CD4-positive, alpha-beta T cell (primary cell): ENCODE results near the gene DNAI2. TPM values are rescaled to one million over a fixed set of nuclear protein-coding genes. Genes with fewer than 3 reads are reported as not detected.

ENCODE experiments used
- ATAC-seq: fragments of 200-7000 bp; cut with Tn5 transposase; one replicate; pipeline ENCODE4 v1.10.0; 2022; ENCODE audit warnings: mild to moderate bottlenecking; ENCODE audit not compliant: poor library complexity
- CTCF ChIA-PET: fragments of 350-600 bp; sonication (Branson Sonifier 250); formaldehyde crosslinking; loops from one replicate; lab custom pipeline; 2021; ENCODE audit warnings: antibody characterized with exemption, inconsistent platforms; lab: Charles Lee
- POLR2A ChIA-PET: fragments of 350-600 bp; sonication (Branson Sonifier 250); formaldehyde crosslinking; loops from one replicate; lab custom pipeline; 2021; ENCODE audit warnings: antibody characterized with exemption, inconsistent platforms; lab: Charles Lee
- DNase-seq, 14 experiments: peaks; one replicate each; pipeline ENCODE4 v3.0.0-alpha.2; 2013 to 2020; ENCODE audit warnings: mixed read lengths in 2 of 14
- H3K27ac ChIP-seq, 2 donors: one replicate each; pipeline versions ENCODE4 v1.5.1 to v1.7.0; 2013; ENCODE audit warnings: low read length in 2 of 2, low read depth in 1 of 2, mild to moderate bottlenecking in 1 of 2
- H3K27me3 ChIP-seq, 2 experiments: 1 replicate in 1 of 2; 2 replicates in 1 of 2; pipeline versions ENCODE4 v1.6.1 to v1.7.0; 2013; ENCODE audit warnings: low read length in 2 of 2, control low read depth in 1 of 2, mild to moderate bottlenecking in 1 of 2, moderate library complexity in 1 of 2; ENCODE audit not compliant: insufficient read depth in 2 of 2, control insufficient read depth in 1 of 2
- H3K36me3 ChIP-seq: one replicate; pipeline ENCODE4 v1.6.1; 2013; ENCODE audit warnings: low read length, control low read depth; ENCODE audit not compliant: insufficient read depth
- H3K4me1 ChIP-seq: one replicate; pipeline ENCODE4 v1.6.1; 2013; ENCODE audit warnings: low read length, control low read depth; ENCODE audit not compliant: insufficient read depth
- H3K4me3 ChIP-seq: one replicate; pipeline ENCODE4 v1.5.1; 2013; ENCODE audit warnings: mild to moderate bottlenecking, low read length, moderate library complexity
- H3K9me3 ChIP-seq, 2 experiments: 1 replicate in 1 of 2; 2 replicates in 1 of 2; pipeline versions ENCODE4 v1.6.1 to v1.7.0; 2013; ENCODE audit warnings: low read length in 2 of 2, mild to moderate bottlenecking in 2 of 2, control low read depth in 1 of 2, moderate library complexity in 1 of 2; ENCODE audit not compliant: control insufficient read depth in 1 of 2, insufficient read depth in 1 of 2
- H3K27ac Mint-ChIP-seq: one replicate; pipeline ENCODE4 v1.8.0; 2020; ENCODE audit warnings: mixed read lengths
- H3K27me3 Mint-ChIP-seq: one replicate; pipeline ENCODE4 v1.8.0; 2021; ENCODE audit warnings: mixed read lengths
- H3K36me3 Mint-ChIP-seq: one replicate; pipeline ENCODE4 v1.8.0; 2021; ENCODE audit warnings: low read depth, mixed read lengths
- H3K4me1 Mint-ChIP-seq: one replicate; pipeline ENCODE4 v1.8.0; 2021; ENCODE audit warnings: low read depth, mixed read lengths
- H3K4me3 Mint-ChIP-seq: one replicate; pipeline ENCODE4 v1.8.0; 2020; ENCODE audit warnings: mild to moderate bottlenecking, mixed read lengths
- H3K9me3 Mint-ChIP-seq: one replicate; pipeline ENCODE4 v1.8.0; 2020; ENCODE audit warnings: mixed read lengths
- CTCF ChIP-seq: fragments of 200-600 bp; IDR thresholded peaks from one replicate; pipeline ENCODE4 v1.8.0; 2022; ENCODE audit warnings: antibody characterized with exemption, mild to moderate bottlenecking
- intact Hi-C, 2 experiments: fragments of 100-400 bp; cut with DNase I in 1 of 2; cut with micrococcal nuclease in 1 of 2; formaldehyde crosslinking; loops; one replicate each; pipeline versions ENCODE4 v1.15.1 to v1.9.0; 2023 to 2025; cut with DNase I, micrococcal nuclease
- total RNA-seq, 174 experiments: library from RNA in 2 of 174; stranded (reverse) in 2 of 174; gene quantifications; one replicate each; pipeline ENCODE4 v1.2.3 and lab custom pipeline; 2021 to 2026

Gene DNAI2
- total RNA-seq, 2 experiments from 2014 or later = 0.66 to 1.2 TPM

GRCh38 chr17:74244548-74244947, 29.5 kb upstream of the DNAI2 start:
- no peak for TF ChIP-seq CTCF
- no peak for ATAC-seq
- POLR2A ChIA-PET = no interaction called here
- Mint-ChIP-seq H3K4me3 (no peak overlapping the region), H3K9me3 (no peaks in the 10 kb centered on the region), H3K27me3 (no peaks in the 10 kb centered on the region), H3K4me1 (no peaks in the 10 kb centered on the region), H3K27ac (no peak overlapping the region), H3K36me3 (no peaks in the 10 kb centered on the region)
- CTCF ChIA-PET = no interaction called here
- intact Hi-C loops = no loop called here
- Histone ChIP-seq H3K27ac (no peak overlapping the region), H3K4me3 (no peak overlapping the region), H3K9me3 (no peaks in the 10 kb centered on the region), H3K4me1 (no peaks in the 10 kb centered on the region), H3K27me3 (no peaks in the 10 kb centered on the region), H3K36me3 (peaks cover 20% of the 10 kb centered on the region)
- DNase-seq = no peak

- no peak overlapping the region for H3K27ac Mint-ChIP-seq
- POLR2A ChIA-PET = no interaction called here
- DNase-seq = no peak
Measured at GRCh38 chr17:74245145-74245831, 28.7 kb upstream of the DNAI2 start.

GRCh38 chr17:74245871-74246270, 28.2 kb upstream of the DNAI2 start:
- no peak overlapping the region for H3K27ac ChIP-seq
- H3K27me3 ChIP-seq = no peaks in the 10 kb centered on the region
- Mint-ChIP-seq H3K9me3 (no peaks in the 10 kb centered on the region), H3K4me3 (no peak overlapping the region), H3K27ac (no peak overlapping the region), H3K36me3 (peaks cover 2% of the 10 kb centered on the region), H3K4me1 (no peaks in the 10 kb centered on the region), H3K27me3 (no peaks in the 10 kb centered on the region)
- ChIA-PET CTCF (no interaction called here), POLR2A (no interaction called here)
- no peaks in the 10 kb centered on the region for H3K4me1 ChIP-seq
- DNase-seq = no peak
- no peak for TF ChIP-seq CTCF
- peaks cover 20% of the 10 kb centered on the region for H3K36me3 ChIP-seq
- intact Hi-C loops = no loop called here
- H3K4me3 ChIP-seq = no peak overlapping the region
- ATAC-seq = no peak
- H3K9me3 ChIP-seq = no peaks in the 10 kb centered on the region

More at GRCh38 chr17:74245145-74245831, 28.7 kb upstream of the DNAI2 start:
- H3K4me3 Mint-ChIP-seq = no peak overlapping the region
- Histone ChIP-seq H3K4me1 (no peaks in the 10 kb centered on the region), H3K4me3 (no peak overlapping the region), H3K27ac (no peak overlapping the region), H3K27me3 (no peaks in the 10 kb centered on the region), H3K9me3 (no peaks in the 10 kb centered on the region), H3K36me3 (peaks cover 20% of the 10 kb centered on the region)
- no peaks in the 10 kb centered on the region for H3K9me3 Mint-ChIP-seq
- no peak for TF ChIP-seq CTCF
- no peaks in the 10 kb centered on the region for H3K4me1 Mint-ChIP-seq
- intact Hi-C loops = no loop called here
- no peaks in the 10 kb centered on the region for H3K27me3 Mint-ChIP-seq
- ATAC-seq = no peak
- H3K36me3 Mint-ChIP-seq = no peaks in the 10 kb centered on the region
- CTCF ChIA-PET = no interaction called here
